ENCODE results near the gene INPP5A.
"Not testable (repeated sequence)": the region's sequence is repeated elsewhere in the genome, so short reads cannot be mapped to it uniquely, and the experiment has no call there.

Gene INPP5A

GRCh38 chr10:132584081-132584480, 46.5 kb downstream of the INPP5A start:
- DNase-seq = no peak

- no peak for DNase-seq
Measured at GRCh38 chr10:132585732-132586722, 48.4 kb downstream of the INPP5A start.

GRCh38 chr10:132586739-132587138, 49.2 kb downstream of the INPP5A start:
- DNase-seq = no peak

GRCh38 chr10:132587175-132587574, 49.6 kb downstream of the INPP5A start:
- no peak for DNase-seq

DNA sequence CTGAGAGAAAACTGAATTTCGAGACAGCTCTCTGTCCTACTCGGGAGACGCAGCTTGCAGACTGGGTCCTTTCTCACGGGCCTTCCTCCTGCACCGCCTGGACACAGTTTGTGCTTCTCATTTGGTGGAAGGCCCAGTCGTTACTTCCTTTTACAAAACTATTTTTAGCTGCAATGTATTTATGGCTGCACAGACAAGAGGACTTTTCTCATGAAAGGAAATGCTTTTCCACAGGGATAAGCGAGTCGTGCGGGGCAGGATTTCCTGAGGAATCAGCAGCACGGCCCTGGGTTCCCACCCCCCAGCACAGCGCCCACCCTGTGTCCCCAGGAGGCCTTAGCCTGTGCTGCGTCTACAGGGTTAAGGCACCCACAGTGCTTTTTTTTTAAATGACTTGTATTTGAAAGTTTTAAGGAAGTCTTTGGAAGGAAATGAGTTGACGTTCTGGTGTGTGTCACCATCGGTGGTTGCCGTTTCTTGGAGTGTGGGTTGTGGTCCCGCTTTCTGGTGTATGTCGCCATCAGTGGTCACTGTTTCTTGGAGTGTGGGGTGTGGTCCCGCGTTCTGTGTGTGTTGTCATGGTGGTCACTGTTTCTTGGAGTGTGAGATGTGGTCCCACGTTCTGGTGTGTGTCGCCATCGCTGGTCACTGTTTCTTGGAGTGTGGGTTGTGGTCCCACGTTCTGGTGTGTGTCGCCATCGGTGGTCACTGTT, 50.9 kb downstream of the INPP5A start:
- no peak for DNase-seq

GRCh38 chr10:132589015-132589414, 51.4 kb downstream of the INPP5A start:
- DNase-seq = no peak

- no peak for DNase-seq
Measured at GRCh38 chr10:132589681-132590080, 52.1 kb downstream of the INPP5A start.

GRCh38 chr10:132590094-132590751, 52.6 kb downstream of the INPP5A start:
- no peak for DNase-seq

DNA sequence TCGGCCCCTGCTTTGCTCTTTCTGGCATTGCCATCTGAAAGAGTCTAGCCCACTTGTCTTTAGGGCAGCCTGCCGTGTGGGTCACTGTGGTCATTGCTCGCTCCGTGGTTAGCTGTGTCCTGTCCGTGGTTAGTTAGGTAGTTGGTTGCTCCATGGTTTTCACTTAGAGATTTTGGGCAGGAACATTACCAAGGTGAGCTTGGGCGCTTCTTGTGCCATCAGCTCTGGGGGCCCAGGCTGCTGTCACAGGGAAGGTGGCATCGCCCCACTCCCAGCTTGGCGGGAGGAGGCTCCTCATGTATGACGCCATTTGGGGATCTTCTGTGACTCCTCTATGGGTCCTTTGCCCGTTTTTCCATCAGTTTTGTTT, 53.1 kb downstream of the INPP5A start:
- DNase-seq = no peak

DNA sequence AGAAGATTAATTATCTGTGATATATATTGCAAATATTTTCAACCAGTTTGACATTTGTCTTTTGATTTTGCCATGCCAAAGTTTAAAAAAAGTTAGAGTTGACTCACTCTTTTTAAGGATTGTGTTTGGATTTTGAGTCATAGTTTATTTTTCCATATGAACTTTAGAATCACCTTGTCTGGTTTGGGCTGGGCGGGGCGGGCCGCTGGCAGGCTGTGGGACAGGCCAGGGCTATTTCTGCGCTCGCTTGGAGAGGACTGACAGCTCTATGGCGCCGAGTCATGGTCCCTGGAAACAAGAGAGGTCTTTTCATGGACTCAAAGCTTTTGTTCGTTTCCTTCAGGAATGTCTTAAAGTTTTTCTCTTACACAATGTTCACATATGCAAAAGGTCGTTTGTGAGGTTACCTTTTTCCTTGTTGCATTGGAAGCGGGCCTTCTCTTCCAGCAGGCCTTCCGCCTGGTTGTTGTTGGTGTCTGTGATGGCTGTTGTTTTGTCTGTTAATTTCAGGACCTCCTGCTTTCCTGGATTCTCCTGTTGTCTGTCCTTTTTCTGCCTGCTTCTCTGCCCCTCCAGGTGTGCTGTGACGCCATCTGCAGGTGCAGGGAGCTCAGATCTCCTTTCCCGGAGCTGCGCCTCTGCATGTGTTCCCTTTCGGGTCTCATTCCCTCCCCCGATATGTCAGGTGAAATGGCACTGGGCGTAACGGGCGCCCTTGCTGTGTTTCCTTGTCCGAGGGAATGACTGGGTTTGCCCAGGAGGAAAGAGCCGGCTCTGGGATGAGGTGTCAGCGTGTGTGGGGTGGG, 53.8 kb downstream of the INPP5A start:
- DNase-seq = no peak

DNA sequence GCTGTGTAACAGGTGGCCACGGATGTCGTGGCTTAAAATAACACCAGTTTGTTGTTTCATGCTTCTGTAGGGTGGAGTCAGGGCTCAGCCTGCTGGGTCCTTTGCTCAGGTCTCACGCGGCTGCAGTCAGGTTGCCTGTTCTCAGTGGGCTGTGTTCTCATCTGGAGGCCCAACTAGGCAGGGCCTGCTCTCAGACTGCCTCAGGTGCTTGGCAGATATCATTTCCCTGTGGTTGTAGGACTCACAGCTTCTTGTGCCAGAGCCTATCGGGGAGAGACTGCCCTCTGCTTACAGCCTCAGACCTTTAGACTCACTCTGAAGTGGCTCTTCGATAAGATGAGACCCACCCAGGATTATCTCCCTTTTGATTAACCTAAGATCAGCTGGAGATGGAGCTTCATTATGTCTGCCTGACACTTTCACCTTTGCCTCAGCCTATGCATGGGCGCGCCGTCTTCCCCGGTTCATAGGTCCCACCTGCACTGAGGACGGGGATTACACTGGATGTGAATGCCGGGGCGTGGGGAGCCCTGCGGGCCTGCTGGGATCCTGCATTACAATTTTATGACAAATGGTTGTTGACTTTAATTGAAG, 55.3 kb downstream of the INPP5A start:
- no peak for DNase-seq

DNA sequence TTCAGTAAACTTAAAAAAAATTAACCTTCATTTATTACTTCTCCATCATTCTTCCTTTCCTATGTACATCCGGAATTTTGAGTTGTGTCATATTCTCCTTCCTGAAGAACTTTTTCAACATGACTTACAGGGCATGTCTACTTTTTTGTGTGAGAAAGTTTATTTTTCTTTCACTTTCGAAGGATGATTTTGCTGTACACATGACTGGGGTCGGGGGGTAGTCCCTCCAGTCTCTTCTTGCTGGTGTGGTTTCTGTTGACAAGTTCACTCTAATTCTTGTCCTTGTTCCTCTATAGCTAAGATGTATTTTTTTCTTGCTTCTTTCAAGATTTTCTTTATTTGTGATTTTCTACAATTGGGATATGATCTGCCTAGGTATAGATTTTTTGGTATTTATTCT, 55.8 kb downstream of the INPP5A start:
- DNase-seq = no peak

DNA sequence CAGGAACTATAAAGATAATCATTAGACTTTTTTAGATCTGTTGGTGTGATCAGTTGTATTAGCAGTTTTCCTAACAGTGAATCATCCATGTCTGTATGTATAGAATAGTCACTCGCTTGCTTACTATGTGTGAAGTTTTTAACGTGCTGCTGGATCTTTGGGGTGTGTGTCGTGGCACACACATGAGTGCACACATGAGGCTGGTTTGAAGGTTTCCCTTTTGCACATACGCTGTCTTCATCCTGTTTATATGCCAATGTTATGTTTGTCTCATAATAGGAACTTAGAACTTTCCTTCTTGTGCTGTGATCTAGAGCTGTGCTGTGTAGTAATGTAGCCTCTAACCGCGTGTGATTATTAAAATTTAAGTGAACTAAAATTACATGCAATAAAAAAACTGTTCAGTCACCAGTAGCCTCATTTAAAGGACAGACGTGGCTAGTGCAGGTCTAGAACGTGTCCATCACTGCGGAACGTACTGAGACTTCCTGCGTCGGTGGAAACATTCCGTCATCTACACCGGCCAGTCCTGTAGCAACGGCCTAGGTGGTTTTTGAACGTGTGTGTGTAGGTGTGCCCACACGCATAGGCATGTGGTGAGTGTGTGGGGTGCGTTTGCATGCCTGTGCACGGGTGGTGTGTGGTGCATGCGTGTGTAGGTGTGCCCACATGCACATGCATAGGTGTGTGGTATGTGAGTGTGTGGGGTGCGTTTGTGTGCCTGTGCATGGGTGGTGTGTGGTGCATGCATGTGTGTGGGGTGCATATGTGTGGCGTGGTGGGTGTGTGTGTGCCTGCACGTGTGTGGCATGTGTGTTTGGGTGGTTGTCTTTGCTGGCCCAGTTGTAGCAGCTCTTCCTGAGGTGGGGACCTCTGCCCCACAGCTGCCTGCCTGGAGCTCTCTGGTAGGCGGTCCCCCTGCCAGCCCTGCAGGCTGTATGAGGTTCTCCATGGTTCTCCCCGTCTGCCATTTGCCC, 56.6 kb downstream of the INPP5A start:
- no peak for DNase-seq

GRCh38 chr10:132595021-132595420, 57.4 kb downstream of the INPP5A start:
- no peak for DNase-seq

GRCh38 chr10:132595854-132596253, 58.3 kb downstream of the INPP5A start:
- no peak for DNase-seq

- DNase-seq = no peak
Measured at GRCh38 chr10:132596742-132597279, 59.2 kb downstream of the INPP5A start.

DNA sequence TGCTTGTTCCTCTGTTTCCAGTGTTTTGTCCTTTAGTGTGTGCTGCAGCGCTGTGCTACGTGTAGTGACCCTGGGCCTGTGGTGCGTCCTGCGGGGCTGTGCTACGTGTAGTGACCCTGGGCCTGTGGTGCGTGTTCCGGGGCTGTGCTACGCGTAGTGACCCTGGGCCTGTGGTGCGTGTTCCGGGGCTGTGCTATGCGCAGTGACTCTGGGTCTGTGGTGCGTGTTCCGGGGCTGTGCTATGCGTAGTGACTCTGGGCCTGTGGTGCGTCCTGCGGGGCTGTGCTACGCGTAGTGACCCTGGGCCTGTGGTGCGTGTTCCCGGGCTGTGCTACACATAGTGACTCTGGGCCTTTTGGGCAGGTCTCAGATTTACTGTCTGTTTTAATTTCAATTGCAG, 60.1 kb downstream of the INPP5A start:
- DNase-seq = no peak

GRCh38 chr10:132599023-132599618, 61.5 kb downstream of the INPP5A start:
- DNase-seq = not testable (repeated sequence)

DNA sequence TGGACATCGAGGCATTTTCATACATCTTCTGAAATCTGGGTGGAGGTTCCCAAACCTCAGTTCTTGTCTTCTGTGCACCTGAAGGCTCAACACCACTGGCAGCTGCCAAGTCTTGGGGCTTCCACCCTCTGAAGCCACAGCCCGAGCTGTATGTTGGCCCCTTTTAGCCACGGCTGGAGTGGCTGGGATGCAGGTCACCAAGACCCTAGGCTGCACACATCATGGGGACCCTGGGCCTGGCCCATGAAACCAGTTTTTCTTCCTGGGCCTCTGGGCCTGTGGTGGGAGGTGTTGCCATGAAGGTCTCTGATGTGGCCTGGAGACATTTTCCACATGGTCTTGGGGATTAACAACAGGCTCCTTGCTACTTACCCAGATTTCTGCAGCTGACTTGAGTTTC, 62.1 kb downstream of the INPP5A start:
- no peak for DNase-seq

DNA sequence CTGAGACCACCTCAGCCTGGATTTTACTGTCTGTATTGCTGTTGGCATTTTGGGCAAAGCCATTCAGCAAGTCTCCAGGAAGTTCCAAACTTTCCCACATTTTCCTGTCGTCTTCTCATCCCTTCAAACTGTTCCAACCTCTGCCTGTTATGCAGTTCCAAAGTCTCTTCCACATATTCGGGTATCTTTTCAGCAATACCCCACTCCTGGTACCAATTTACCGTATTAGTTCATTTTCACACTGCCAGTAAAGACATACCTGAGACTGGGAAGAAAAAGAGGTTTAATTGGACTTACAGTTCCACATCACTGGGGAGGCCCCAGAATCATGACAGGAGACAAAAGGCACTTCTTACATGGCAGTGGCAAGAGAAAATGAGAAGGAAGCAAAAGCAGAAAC, 62.8 kb downstream of the INPP5A start:
- no peak for DNase-seq

All from activated gamma-delta T cell (primary cell).